GM12801 (cell line): ENCODE measurements around the gene MYO1E.

Source experiments
- TF ChIP-seq, protein P1 (sequence below): IDR thresholded peaks from one replicate; pipeline ENCODE4 v1.5.1; 2011; ENCODE audit warnings: control low read depth; ENCODE audit not compliant: insufficient read length; ENCODE audit errors: extremely low read depth

MYO1E gene

DNA sequence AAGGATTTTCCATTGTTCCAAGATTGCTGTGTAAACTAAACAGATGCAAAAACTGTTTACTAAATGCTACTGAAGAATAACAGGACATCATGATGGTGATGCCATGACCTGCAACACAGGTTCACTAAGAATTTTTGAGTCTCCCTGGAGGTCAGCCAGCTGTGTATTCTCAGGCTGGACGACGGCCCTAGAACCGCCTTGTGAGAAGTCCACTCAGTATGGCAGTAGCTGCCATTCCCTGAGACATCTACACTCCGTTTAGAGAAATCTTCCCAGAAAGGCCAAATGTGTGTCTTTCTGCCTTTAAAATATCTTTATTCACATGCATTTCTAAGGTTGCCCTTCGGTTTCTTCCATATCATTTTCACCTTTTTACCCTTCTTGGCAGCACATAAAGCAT is 63.3 kb downstream of the MYO1E start:
- TF ChIP-seq, protein P1, sequence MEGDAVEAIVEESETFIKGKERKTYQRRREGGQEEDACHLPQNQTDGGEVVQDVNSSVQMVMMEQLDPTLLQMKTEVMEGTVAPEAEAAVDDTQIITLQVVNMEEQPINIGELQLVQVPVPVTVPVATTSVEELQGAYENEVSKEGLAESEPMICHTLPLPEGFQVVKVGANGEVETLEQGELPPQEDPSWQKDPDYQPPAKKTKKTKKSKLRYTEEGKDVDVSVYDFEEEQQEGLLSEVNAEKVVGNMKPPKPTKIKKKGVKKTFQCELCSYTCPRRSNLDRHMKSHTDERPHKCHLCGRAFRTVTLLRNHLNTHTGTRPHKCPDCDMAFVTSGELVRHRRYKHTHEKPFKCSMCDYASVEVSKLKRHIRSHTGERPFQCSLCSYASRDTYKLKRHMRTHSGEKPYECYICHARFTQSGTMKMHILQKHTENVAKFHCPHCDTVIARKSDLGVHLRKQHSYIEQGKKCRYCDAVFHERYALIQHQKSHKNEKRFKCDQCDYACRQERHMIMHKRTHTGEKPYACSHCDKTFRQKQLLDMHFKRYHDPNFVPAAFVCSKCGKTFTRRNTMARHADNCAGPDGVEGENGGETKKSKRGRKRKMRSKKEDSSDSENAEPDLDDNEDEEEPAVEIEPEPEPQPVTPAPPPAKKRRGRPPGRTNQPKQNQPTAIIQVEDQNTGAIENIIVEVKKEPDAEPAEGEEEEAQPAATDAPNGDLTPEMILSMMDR, result no peak

DNA sequence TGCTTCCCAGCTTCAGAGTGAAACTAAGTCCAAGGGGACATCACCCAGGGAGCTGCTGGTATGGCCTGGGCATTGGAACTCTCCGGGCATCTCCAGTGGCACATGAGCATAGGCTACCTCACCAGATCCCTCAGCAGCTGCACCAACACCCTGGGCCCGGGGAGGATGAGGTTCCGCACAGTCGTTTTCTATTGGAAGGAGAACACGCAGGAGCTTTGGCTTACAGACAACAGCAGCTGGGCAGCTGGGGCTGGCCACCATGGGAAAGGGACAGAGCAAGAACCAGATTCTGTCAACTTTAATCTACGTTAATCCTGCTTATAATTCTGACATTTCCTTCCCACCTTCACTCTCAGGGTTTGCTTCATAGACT is 65.5 kb downstream of the MYO1E start:
- TF ChIP-seq, protein P1, result no peak

DNA sequence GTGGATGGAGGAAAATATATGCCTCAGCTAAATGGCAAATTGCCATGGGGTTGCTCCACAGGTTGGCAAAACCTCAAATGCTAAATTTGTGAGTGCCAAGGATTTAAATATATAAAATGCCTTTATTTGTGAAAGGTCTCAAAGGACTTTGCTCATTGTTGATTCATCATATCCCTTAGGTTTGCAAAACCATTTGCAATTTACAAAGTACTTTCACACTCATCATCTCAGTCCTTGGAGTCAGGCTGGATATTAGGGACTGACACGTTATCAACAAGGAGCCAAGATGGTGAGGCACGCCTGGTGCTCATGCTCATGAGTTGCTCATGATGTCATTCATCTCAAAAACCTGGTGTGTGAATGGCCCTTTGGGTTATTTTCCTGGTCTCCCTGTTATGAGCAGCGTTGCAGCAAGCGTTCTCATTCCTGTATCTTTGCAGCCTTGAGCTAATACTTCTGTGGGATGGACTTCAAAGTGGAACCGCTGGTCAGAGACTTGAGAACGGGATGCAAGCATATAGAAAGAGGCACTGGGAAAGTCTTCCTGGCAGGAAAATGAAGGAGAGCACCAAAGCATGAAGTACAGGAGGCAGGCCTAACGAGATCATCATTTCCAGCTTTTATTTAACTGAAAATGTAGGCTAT is 66.0 kb downstream of the MYO1E start:
- TF ChIP-seq, protein P1, result no peak

DNA sequence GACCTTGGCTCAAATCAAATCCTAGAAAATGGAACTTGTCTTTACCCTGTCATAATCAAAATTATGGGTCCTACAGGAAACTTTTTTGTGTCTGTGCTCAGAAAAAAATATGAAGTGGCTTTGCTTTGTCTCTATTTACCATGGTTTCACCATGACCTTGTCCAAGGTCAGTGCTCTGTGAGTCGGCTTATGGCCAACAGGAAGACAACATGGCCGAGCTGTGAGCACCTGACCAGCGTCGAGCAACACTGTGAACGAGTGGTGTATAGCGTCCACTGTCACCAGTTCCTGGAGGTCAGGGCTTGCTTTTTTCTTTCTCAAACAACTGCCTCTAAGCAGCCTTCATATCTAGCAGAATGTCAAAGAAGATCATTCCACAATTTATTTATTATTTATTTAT is 67.9 kb downstream of the MYO1E start:
- TF ChIP-seq, protein P1, result no peak

DNA sequence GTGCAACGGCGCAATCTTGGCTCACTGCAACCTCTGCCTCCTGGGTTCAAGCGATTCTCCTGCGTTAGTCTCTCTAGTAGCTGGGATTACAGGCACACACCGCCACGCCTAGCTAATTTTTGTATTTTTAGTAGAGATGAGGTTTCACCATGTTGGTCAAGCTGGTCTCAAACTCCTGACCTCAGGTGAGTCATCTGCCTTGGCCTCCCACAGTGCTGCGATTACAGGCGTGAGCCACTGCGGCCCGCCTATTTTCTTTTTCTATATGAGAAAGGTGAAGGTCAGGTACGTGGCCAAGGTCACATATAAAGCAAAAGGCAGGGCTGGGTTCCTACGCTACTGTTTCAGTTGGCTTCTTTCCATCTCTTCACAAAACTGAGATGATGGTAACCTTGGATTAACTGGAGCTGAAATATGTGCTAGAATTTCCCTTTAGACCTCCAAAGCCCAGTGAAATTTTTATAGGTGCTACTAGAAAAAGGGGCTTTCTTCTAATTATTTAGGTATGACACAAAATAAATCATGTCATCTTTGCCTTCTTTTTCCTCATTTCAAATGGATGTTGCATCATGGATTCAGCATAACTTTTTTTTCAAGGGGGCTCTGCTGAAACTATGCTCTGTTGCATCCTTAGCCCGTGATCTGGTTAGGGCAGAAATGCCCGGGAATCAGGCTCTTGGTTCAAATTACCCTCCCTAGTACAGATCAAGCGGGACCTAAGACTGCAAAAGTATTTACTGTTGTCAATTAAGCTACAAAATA is 68.5 kb downstream of the MYO1E start:
- TF ChIP-seq, protein P1, result no peak

DNA sequence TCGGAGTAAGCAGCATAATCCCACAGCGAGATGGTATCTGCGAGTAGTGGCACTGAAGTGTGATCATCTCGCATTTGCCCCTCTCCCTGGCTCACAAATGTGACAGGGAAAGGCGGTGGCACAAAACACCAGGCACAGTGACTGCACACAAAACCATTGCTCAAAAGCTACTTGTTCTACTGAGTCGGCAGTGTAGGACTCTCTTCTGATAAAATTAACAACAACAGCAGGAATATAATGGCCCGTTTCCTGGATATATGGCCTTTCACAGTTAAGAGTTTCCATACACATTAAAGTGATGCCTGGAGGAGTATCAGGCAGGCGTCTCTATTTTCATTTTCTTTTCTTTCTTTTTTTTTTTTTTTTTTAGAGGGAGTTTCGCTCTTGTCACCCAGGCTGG is 69.0 kb downstream of the MYO1E start:
- TF ChIP-seq, protein P1, result no peak

DNA sequence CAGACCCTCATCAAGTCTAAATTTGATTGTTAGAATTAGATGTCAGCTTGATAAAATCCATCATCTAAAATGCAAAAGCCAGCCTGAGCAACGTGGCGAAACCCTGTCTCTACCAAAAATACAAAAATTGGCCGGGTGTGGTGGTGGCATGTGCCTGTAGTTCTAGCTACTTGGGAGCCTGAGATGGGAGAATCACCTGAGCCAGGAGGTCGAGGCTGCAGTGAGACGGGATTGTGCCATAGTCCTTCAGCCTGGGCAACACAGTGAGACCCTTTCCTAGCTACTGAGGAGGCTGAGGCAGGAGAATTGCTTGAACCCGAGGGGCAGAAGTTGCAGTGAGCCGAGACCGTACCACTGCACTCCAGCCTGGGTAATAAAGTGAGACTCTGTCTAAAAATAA is 69.5 kb downstream of the MYO1E start:
- TF ChIP-seq, protein P1, result no peak
